Stimulated activated CD4-positive, alpha-beta T cell treated with anti-CD3 and anti-CD28 coated beads, Interleukin-2, amount 100 ng/mL, for 48 hours (primary cell): ENCODE results near the gene TRIM5.
"Not testable (repeated sequence)": the region's sequence is repeated elsewhere in the genome, so short reads cannot be mapped to it uniquely, and the experiment has no call there.

Experiments
- DNase-seq, 2 donors: peaks; one replicate each; pipeline ENCODE4 v3.0.0-alpha.2; 2020

TRIM5 gene

GRCh38 chr11:5684646-5685362, at the start of gene TRIM5:
TSS of gene TRIM5 (minus strand) at chr11:5685074. CDS start at chr11:5680177, 4,897 bp downstream.
- peak; percentile 67 to 70 for DNase-seq

- no peak for DNase-seq
Measured at GRCh38 chr11:5727691-5728090, 42.8 kb upstream of the TRIM5 start.

GRCh38 chr11:5726351-5726750, 41.5 kb upstream of the TRIM5 start:
- DNase-seq: no peak

GRCh38 chr11:5722622-5723021, 37.7 kb upstream of the TRIM5 start:
- no peak for DNase-seq

- DNase-seq: no peak
Measured at GRCh38 chr11:5719703-5720495, 35.0 kb upstream of the TRIM5 start.

- DNase-seq: not testable (repeated sequence)
Measured at GRCh38 chr11:5716518-5716917, 31.6 kb upstream of the TRIM5 start.

GRCh38 chr11:5713695-5714094, 28.8 kb upstream of the TRIM5 start:
- DNase-seq: no peak

GRCh38 chr11:5712507-5712906, 27.6 kb upstream of the TRIM5 start:
- DNase-seq: no peak

- no peak for DNase-seq
Measured at GRCh38 chr11:5705688-5706087, 20.8 kb upstream of the TRIM5 start.

- no peak for DNase-seq
Measured at GRCh38 chr11:5703741-5704536, 19.1 kb upstream of the TRIM5 start.

GRCh38 chr11:5701055-5701577, 16.2 kb upstream of the TRIM5 start:
- DNase-seq: no peak

- DNase-seq: no peak
Measured at GRCh38 chr11:5700421-5701054, 15.7 kb upstream of the TRIM5 start.

GRCh38 chr11:5698281-5698680, 13.4 kb upstream of the TRIM5 start:
- DNase-seq: no peak

- no peak for DNase-seq
Measured at GRCh38 chr11:5696210-5696609, 11.3 kb upstream of the TRIM5 start.

- no peak for DNase-seq
Measured at GRCh38 chr11:5695580-5695979, 10.7 kb upstream of the TRIM5 start.

GRCh38 chr11:5694642-5695041, 9.8 kb upstream of the TRIM5 start:
- DNase-seq: no peak

- no peak for DNase-seq
Measured at GRCh38 chr11:5691964-5692361, 7.1 kb upstream of the TRIM5 start.

- DNase-seq: not testable (repeated sequence)
Measured at GRCh38 chr11:5691238-5691963, 6.5 kb upstream of the TRIM5 start.

GRCh38 chr11:5690736-5691135, 5.9 kb upstream of the TRIM5 start:
- no peak for DNase-seq

- DNase-seq: no peak
Measured at GRCh38 chr11:5690216-5690615, 5.3 kb upstream of the TRIM5 start.

- peak; percentile 25 to 30 for DNase-seq
Measured at GRCh38 chr11:5689551-5689983, 4.7 kb upstream of the TRIM5 start, which contains the start of gene TRIM22. TSS of gene TRIM22 (plus strand) at chr11:5689790. CDS start at chr11:5696233, 6,443 bp downstream.

GRCh38 chr11:5688482-5688881, 3.6 kb upstream of the TRIM5 start:
- no peak for DNase-seq
